GM21367 (cell line): Measurements from ENCODE around the gene ZFYVE28.

Source experiments
- ATAC-seq: cut with Tn5 transposase; IDR thresholded peaks from one replicate; pipeline ENCODE4 v1.9.1; 2021; ENCODE audit not compliant: unreplicated experiment

ZFYVE28 gene

DNA sequence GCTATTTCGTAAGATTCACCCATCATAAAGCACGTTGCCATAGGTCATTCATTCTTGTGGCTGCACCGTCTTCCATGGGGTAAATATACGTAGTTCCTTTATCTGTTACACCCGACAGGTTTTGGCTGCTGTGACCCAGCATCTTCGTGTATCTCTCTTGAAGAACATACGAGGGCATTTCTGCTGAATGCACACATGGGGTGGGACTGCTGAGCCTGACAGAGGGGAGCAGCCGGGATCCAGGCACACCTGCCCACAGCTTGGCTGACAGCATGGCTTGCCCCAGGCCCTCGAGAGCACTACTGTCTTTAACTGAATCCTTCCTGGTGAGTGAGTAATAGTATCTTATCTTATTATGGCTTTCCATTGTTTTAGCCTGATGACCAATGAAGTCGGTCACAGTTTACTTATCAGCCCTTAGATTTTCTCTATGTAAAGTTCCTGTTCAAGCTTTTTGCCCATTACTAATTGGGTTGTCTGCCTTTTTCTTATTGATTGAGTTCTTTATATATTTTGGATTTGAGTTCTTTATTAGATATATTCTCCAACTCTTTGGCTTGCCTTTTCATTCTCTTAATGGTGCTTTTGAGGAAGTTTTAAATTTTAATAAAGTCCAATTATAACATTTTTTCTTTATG is 111.6 kb downstream of the ZFYVE28 start:
- no peak for ATAC-seq

DNA sequence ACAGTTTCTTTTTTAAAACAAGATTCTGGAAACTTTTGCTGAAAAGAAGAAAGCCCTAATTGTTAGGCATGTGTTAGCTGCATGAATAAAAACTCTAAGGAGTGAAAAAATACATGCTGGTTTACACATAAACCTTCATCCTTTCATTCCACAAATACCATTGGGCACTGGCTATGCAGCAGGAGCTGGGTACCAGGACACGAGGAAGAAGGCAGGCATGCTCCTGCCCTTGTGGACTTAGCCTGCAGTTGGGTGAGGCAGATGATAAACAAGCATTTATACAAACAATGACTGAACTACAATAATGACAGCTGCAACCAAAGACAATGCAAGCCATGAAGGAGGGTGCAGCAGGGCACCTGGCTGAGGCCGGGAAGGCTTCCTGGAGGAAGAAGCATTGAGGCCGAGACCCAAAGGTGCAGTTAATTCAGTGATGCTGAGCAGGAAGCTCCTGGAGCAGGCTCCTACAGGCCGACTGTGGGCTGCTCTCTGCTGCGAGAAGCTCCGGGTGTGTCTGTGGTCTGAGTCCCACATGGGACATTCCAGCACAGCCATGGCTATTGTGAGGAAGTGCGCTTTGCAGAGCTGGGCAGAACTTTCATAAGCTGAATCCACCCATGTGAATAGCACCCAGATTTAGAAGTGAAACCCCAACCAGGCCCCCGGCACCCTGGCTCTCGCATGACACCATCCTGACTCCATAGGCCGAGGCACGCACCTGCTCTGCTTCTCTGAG is 112.5 kb downstream of the ZFYVE28 start:
- ATAC-seq: no peak

DNA sequence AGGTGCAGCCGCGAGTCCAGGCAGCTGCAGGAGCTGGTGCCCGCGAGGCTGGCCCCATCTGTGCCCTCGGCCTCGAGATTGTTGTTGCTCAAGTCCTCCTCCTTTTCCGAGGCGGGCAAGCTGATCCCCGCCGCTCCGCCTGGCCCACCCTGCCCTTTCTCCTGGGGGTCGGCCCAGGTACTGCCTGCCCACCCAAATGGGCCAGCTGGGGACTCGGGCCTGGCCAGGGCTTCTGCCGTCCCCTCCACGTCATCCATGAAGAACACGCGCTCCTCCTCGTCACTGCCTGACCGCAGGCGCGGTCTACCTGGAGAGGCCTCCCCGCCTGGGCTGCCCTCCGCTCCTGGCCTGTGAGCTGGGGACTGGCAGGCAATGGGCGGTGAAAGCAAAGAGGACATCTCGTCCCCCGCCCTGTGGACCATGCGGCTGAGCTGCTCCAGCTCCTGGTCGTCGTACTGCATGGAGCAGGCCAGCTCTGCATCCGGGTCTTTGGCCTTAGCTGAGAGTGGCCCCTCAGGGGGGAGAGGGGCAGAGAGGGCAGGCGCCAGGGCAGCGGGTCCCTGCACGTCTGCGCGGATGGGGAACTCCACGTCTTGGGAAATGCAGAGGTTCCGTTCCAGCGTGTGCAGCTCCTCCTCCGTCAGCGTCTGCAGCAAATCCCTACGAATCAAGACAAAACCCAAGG is 113.4 kb downstream of the ZFYVE28 start:
- no peak for ATAC-seq

DNA sequence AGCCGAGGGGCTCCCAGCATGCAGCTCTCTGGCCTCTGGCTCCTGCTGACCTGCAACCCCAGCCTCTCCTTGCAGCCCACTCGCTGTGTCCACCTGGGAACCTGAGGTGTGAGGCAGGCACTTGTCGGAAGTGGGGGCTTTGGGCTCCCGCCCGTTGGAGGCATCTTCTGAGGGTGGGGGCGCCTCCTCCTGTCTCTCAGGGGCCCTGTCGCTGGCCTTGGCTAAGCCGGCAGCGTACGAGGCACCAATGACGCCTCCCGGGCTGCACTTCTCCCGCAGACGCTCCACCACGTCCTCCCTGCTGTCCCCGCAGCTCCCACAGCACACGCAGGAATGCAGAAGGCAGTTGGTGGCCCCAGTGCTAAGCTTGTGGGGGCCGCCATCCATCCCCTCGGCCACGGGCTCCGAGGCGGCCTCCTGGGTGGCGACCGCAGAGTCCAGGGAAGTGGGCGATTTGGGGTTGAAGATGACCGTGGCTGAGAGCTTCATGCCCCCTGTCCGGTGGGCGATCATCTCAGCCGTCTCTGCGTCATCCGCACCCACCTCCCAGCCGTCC is 114.0 kb downstream of the ZFYVE28 start:
- ATAC-seq: no peak

DNA sequence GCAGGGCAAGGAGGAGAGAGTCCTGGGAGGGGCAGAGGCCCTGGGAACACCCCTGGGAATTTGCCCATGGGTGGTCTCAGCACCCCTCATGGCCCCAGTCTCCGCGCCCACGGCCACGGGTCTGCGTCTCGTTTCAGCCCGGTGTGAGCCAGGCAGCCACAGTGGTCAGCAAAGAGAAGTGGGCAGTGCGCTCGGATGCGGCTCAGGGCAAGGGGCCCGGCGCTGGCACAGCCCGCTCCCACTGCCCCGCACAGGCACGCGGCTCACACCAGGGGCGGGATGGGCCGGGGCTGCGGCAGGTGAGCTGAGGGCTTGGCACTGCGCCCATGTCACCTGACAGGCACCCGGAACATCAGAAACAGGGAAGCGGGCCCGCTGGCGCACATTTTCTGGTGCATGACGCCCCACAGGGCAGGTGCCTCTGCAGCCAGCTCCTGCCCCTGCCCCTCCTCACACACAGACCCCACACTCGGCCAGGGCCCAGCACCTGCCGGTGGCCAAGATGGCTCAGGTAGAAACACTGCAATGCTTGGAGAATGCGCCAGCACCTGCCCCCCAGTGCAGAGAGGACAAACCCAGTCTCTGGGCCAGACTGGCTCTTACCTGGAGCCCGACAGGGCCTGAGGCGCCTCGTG is 114.6 kb downstream of the ZFYVE28 start:
- ATAC-seq: no peak

DNA sequence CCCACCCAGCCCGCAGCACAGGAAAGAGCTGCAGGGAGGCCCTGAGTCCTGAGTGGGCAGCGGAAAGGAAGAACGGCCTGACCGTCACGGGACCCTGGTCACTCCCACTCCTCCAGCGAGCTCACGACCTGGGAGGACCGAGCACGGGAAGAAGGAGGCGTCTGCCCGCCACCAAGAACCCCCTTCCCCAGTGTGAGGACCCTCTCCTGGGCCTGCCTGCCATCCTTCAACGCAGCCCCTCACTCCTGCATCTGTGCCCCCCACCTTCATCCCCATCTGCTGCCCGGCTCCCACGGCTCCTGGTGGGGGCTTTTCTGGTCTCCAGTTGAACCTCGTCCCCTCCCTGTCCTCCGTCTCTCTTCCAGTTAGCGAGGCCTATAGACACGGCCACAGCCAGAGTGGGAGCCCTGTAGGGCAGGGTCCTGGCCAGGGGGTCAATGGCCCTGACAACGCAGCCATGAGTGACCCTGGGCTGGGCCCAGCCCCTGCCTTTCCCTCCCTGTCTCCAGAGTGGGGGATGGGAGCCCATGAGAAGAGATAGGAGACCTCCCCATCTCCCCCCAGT is 115.2 kb downstream of the ZFYVE28 start:
- no peak for ATAC-seq

DNA sequence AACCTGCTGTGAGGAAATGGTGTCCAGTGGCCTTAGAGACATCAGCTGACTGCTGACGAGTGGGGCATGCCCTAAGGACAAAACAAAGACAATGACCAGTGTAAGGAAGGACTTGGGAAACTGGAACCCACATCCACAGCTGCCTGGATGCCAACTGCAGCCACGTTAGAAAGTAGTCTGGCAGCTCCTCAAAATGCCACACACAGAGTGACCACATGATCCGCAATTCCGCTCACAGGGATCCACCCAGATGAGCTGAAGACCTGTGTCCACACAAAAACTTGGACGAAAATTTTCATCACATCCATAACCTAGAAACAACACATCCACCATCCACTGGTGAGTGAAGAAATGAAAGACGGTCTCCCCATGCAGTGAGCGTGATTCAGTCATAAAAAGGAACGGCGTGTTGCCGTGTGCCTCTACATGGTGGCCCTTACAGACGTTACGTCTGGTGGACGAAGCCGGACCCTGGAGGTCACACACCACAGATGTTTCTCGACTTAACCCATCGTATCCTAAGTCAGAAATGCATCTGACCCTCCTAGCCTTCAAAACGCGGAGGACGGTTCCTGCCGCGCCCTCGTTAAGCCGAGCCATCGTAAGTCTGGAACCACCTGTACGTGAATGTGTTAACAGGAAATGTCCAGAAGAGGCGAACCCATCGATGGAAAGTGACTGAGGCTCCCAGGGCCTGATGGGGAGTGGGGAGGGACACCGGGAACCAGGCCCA is 115.9 kb downstream of the ZFYVE28 start:
- no peak for ATAC-seq

DNA sequence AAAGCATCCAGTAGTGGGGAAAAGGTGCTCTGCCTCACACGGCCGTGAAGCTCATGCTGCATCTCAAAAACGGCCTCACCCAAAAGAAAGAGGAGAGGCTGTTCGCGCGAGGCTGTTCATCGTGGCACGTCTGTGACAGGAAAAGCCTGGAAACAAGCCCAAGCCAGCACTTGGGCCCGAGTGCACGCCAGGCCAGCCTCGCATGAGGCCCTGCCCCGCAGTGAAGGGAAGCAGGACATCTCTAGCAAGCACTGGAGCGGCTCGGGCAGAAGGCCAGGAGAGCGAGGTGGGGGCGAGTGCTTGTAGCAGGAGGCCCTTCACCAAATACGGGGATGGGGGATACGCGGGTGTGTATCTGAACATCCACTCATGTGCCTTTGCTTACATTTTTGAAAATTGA is 116.6 kb downstream of the ZFYVE28 start:
- no peak for ATAC-seq

DNA sequence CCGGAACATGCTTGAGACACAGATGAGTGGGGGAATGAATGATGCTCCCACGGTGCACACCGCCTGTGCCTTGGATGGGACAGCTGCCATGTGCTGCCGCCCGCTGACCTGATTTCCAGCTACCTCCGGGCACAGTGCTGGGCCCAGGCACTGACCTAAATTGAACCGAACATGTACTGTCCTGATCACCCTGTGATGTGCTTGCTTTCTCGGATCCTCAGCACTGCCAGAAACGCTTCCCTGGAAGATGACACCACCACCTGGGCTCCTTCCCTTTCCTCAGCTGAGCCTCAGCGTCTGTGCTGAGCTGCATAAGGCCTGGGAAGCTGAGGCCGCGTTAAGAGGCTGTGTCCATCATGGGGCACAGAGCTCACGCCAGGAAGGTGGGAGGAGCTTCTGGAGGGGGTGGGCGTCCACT is 117.2 kb downstream of the ZFYVE28 start:
- no peak for ATAC-seq

DNA sequence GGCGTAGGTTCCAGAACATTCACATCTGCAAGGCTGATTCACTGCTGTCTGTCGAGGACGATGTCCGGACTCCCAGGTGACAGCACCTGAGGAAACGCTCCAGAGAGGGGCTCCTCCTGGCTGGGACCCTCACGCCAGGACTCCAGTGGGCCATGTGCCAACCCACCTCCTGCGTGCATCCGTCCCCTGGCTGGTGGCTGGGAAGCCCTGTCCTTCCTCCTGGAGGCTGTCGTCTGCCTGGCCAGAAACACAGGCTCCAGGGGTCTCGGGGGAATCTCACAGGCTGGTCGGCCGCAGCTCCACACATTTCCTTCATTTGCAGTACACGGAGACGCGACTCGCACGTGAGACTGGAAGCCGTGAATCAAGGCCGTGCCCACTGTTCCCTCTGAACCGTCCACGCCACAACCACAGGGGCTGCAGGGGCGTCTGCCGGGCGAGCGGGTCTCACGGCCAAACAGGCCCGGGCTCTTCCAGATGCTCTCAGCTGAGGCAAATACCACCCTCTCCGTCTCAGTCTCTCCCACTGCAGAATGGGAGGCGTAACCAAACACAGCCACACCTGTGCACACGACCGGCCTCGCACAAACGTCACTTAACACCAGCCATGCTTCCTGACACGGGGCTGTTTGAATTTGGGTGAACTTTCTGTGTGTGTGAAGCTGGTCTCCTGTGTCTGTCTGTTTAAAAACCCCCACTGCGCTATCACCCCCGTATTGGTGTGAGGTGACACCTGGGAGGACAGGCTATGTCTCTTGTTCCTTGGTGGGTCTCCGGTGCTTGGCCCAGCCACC is 117.8 kb downstream of the ZFYVE28 start:
- no peak for ATAC-seq

DNA sequence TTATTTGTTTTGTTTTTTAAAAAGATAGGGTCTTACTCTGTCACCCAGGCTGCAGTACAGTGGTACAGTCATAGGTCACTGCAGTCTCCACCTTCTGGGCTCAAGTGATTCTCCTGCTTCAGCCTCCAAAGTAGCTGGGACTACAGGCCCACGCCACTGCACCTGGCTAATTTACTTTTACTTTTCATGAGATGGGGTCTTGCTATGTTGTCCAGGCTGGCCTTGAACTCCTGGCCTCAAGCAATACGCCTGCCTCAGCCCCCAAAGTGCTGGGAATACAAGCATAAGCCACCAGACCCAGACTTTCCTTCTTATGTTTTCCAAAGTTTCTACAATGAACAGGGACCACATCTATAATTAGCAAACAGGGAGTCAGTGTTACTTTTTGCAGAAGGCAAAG is 118.7 kb downstream of the ZFYVE28 start:
- no peak for ATAC-seq

DNA sequence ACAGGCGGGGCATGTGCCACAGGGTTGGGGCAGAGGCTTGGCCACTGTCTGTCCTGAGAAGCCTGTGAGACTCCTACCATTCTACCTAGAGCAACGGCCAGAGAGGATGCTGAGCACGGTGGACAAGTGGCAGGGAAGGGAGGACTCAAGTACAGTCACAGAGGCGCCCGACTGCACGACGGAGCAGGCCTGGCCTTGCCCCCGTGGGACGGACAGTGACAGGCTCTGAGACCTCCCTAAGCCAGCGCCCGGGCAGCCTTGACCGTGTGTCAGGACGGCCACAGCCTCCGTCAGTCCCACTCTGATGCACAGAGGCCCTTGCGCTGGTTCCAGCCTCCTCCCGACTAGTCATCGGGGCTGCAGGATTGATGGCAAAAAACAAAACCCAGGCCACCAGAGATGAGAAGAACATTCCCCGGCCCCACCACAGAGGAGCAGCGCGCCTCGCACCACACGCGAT is 119.9 kb downstream of the ZFYVE28 start:
- ATAC-seq: no peak

DNA sequence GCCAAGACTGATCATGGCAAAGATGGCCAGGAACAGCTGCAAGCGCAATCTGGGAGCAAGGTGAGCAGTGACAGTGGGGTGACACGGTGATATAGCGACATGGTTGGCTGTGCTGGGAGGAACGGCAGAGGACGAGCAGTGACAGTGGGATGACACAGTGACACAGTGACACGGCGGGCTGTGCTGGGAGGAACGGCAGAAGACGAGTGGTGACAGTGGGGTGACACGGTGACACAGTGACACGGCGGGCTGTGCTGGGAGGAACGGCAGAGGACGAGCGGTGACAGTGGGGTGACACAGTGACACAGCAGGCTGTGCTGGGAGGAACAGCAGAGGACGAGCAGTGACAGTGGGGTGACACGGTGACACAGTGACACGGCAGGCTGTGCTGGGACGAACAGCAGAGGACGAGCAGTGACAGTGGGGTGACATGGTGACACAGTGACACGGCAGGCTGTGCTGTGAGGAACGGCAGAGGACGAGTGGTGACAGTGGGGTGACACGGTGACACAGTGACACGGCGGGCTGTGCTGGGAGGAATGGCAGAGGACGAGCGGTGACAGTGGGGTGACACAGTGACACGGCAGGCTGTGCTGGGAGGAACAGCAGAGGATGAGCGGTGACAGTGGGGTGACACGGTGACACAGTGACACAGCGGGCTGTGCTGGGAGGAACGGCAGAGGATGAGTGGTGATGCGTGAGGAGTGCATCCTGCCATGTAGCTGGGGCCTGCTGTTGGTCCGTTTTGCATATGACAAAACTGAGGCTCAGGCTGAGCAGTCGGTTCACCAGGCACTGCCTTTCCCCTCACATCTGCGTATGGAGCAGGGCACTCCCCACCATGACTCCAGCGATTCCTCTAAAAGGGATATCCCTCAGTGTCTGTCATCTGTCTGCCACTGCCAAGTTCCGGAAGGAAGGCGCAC is 120.6 kb downstream of the ZFYVE28 start:
- no peak for ATAC-seq

DNA sequence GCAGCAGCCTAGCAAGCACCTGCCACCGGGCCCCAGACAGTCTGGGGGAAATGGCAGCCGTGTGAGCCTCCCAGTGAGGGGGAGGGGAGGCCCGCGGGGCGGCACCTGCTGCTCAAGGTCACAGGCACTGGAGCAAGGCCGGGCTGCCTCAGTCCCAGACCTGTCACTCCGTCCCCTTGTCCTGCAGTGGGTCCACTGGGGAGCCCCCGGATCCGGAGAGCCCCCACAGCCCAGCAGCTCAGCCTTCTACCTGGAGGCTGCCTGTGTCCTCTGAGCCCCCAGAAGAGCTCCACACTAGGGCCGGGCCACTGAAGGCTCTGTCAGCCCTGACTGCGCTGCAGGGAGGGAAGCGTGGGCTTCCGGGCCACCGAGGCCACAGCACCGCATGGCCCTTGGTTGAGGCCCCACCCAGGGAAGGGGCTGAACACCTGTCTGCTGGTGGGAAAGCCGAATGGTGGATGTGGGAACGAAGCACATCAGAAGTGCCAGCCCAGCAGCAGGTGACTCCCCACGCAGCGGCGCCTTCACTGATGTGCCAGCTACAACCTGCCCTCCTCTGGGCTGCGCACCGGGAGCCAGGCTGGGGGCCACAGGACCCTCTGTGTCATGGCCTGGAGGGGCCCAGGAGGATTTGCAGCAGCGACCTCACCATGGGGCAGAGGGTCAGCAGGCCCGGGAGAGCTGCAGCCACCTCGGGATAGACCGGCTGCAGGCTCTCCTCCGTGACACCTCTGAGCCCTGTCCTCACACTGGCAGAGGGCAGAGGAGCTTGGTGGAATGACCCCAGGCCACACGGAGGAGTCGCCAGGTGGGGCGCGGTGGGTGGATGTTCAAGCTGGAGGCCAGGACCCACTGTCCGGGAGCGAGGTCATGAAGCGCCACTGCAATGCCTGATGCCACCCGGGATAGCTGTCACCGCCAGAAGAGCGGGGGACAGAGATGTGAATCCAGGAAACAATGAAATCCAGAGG is 121.5 kb downstream of the ZFYVE28 start:
- ATAC-seq: no peak

DNA sequence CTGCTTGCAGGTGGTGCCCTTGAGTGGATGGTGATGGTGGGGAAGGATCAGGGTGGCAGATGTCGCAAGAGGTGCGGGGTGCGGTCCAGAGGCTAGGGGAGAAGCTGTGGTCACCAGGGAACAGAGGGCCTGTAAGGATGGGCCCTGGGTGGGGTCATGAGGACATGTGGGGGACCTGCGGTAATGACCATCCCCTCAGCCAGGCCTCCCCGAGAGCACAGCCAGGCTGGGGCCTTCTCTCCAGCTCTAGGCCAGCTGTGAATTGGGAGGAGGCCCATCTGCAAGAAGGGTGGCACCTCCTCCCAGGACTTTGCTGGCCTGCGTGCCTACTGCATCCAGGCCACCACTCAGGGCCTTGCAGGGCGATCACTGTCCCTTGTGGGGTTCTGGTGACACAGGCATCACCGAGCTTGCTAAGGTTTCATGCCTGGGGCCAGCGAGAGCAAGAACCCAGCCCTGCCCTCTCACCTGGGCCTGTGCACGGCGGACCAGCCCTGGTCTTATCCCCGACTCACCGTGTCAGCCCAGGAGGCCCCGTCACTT is 122.5 kb downstream of the ZFYVE28 start:
- ATAC-seq: no peak

DNA sequence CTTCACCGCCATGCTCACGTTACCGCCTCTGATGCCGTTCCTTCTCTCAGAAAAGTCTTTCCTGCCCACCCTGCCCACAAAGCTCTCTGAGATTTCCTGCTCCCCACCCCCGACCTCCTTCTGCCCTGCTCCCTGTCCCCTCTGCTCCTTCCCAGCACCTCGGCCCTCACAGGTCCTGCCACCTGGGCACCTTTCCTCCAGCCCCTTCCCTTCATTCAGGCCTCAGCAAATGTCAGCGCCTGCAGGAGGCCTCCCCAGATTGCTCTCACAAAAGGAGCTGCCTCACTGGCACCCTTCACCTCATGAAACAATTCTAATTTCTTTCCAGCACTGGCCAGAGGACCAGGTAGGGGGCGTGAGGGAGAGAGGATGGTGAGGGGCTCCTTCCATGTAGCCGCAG is 122.9 kb downstream of the ZFYVE28 start:
- no peak for ATAC-seq

DNA sequence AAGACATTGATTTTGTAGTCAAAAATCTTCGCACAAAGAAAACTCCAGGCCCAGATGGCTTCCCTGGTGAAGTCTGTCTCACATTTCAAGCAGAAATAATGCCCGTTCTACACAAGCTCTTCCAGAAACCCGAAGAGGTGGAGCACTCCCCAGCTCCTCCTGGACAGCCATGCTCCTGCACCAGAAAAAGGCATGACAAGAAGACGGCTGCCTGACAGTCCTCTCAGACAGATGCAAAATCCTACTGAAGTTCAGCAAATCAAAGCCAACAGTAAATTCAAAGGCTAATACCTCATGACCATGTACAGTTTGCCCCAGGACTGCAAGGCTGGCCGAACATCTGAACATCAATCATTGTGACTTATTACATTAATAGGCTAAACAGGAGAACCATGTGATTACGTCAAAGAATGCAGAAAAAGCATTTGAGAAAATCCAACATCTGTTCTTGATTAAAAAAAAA is 125.8 kb downstream of the ZFYVE28 start:
- no peak for ATAC-seq
